ENCODE measurements around the gene TAS2R39.
"Not testable (repeated sequence)": the region's sequence is repeated elsewhere in the genome, so short reads cannot be mapped to it uniquely, and the experiment has no call there.

The TAS2R39 gene

DNA sequence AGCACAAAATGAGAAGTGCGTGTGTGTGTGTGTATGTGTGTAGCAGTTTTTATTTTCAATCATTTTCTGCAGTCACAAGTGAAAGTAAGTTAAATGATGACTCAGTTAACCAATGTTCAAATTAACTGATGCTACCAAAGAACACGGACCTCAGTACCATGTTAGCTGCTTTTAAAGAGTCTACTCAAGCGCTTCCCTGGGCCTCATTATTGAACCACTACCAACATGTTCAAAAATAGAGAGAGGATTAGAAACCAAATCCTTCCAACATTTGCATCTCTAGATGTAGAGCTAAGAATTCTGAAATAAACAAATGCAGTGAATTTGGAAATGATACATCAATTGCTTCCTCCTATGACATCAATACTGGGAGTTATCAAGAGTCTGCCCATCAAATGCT lies at the start of gene TAS2R39:
TSS of gene TAS2R39 (plus strand) at position 396 of the 400 bp plus-strand sequence. CDS start at position 396, 0 bp downstream.
- no peak for DNase-seq

DNA sequence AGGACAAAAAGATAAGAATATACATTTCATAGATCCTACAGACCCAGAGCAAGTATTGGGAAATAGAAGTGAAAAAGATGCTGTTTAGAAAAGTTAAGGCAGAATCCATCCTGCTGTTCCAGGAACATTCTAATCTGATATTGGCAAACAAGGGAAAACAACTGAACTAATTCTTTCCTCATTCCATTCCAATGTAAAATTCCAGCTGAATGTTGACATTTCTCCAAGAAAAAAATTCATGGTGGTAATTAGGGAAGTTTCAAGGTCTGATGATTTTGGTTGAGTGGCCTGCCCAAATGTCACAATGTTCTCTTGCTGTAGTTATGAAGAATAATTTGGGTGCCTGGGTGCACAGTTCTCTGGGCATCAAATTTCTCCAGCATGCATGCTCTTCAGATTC lies 36.1 kb upstream of the TAS2R39 start:
- DNase-seq, result no peak

DNA sequence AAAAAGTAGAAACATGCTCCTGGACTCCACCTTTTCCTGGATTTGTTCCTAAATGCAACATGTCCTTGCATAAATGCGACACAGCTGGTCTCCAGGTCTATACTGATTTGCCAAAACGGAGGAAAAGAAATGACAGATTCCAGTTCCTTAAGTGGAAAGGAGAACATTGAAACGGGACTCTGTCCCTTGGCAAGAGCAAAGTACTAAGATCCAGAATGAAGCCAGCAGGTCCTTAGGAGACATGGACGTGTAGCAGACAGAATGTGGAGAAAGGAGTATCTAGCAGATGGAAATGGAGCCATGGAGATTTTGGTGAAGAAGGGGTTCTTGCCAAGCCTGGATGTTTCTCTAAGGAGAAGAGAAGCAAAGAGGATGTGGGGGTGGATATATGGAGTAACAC lies 35.2 kb upstream of the TAS2R39 start:
- DNase-seq, result no peak

DNA sequence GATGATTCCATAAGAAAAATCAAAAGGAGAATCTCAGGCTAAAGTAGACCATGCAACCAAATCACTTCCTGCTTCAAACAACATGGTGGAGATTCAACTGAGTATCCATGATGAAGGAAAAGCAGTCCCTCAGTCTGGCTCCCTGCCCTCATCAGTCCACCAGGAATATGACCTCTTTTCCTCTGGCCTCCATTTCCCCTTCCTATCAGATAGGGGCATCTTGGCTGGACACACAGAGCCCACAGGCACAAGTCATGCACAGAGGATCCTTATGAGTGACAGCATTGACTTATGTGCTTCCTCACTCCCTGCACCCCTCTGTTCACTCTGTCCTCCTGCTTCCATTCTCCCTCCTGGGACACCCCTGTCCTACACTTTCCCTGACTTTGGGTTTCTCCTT lies 34.6 kb upstream of the TAS2R39 start:
- DNase-seq, result no peak

DNA sequence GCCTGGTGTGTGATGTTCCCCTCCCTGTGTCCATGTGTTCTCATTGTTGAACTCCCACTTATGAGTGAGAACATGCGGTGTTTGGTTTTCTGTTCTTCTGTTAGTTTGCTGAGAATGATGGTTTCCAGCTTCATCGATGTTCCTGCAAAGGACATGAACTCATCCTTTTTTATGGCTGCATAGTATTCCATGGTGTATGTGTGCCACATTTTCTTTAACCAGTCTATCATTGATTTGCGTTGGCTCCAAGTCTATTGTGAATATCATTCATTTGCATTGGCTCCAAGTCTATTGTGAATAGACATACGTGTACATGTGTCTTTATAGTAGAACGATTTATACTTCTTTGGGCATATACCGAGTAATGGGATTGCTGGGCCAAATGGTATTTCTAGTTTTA lies 32.5 kb upstream of the TAS2R39 start:
- not testable (repeated sequence) for DNase-seq

DNA sequence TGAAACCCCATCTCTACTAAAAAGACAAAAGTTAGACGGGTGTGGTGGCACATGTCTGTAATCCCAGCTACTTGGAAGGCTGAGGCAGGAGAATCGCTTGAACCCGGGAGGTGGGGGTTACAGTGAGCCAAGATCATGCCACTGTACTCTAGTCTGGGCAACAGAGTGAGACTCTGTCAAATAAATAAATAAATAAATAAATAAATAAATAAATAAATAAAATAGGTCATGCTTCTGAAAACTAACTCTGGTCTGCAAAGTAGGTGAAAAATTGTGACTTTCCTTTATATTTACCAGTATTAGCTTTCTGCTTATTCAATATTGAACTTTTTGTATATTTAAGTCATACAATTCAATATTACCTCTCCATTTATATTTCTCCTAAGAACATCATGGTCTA lies 24.6 kb upstream of the TAS2R39 start:
- not testable (repeated sequence) for DNase-seq

DNA sequence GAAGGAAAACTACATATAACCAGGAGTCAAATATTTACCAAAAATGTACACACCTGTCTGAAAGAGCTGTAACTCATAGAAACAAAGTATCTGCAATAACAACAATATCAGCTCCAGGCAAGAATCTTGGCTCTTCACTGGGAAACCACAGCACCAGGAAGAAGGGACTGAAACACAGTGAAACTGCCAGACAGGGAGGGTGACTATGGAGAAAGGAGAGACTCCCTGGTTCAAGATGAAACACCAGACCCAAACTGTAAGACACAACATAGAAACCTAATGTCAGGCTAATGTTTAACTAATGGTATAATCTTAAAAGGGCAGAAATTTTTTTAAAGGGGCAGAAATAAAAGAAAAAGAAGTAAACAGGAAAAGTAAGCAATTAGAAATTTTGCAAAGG lies 11.5 kb upstream of the TAS2R39 start:
- no peak for DNase-seq

DNA sequence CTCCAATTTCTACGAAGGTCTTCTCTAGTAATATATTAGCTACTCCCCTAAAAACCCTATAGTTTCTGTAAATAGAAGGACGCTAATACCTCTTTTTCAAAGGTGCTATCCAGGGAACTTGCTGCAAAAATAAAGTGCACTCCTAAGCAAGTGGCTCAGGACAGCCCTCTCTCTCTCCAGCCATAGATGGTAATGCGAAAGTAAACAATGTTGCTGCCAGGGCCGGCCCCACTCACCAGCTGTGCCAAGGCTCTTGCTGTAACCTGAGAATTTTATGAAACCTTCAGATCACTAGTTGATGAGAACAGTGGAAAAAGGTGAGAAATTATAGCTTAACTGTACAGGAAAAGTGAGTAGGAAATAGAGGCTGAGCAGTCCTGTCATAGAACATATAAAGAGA lies 10.9 kb upstream of the TAS2R39 start:
- no peak for DNase-seq

DNA sequence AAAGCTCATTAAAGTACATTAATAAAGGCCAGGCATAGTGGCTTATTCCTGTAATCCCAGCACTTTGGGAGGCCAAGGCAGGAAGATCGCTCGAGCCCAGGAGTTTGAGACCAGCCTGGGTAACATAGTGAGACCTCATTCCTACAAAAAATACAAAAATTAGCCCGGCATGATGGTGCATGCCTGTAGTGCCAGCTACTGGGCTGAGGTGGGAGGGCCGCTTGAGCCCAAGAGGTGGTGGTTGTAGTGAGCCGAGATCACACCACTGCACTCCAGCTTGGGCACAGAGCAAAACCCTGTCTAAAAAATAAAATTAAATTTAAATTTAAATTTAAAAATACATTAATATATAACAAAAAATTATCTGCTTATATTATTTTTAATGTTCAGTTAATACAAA lies 7.1 kb upstream of the TAS2R39 start:
- DNase-seq, result no peak

DNA sequence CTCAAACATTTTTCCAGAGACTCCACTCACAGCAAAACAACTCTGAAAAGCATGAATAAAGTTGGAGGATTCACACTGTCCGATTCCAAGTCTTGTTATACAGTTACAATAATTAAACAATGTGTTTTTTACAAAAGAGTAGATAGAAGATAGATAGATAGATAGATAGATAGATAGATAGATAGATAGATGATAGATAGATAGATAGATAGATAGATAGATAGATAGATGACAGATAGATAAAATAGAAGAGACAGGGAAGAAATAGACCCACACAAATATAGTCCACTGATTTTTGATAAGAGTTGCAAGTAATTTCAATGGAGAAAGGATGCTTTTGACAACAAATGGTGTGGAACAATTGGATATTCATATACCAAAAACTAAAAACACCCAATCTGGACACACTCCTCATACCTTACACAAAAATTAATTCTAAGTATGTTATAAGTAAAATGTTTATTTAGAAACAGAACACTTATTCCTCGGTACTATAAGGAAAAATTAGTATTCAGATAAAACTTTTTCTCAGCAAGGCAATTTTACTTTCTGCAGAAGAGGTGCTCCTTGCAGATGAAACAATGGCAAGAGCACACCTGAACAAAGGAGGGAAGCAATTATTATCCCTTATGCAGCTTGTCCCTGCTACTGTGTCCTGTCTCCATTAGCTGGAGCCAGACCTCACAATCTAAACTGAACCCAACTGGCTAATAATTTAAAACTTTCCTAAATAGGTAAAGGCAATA lies 5.7 kb upstream of the TAS2R39 start:
- no peak for DNase-seq

DNA sequence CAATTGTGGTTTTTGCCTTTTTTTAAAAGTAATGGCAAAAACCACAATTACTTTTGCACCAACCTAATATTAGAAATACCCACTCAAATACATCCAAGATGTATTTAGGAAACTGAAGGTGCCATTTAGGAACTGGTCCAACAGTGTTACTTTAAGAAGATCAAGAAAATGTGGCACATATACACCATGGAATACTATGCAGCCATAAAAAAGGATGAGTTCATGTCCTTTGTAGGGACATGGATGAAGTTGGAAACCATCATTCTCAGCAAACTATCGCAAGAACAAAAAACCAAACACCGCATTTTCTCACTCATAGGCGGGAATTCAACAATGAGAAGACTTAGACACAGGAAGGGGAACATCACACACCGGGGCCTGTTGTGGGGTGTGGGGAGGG lies 2.4 kb upstream of the TAS2R39 start:
- not testable (repeated sequence) for DNase-seq

DNA sequence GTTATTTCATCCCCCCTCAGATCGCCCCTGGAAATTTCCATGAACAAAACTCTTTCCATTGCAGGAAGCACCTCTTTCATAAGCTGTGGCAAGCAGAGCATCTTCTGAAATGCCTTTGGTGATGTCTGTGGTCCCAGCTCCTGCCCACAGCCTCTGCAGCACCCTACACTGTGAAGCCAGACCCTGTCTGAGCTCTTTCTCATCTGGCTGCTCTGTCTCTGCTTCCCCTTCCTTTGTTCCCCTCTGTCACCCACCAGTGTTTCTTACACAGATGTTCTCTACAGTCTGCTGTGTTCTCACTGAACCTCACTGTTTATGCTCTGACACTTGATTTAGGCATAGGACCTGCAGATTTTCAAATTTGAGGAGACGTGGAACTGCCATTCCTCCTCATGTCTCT lies 1.9 kb upstream of the TAS2R39 start:
- DNase-seq, result no peak

DNA sequence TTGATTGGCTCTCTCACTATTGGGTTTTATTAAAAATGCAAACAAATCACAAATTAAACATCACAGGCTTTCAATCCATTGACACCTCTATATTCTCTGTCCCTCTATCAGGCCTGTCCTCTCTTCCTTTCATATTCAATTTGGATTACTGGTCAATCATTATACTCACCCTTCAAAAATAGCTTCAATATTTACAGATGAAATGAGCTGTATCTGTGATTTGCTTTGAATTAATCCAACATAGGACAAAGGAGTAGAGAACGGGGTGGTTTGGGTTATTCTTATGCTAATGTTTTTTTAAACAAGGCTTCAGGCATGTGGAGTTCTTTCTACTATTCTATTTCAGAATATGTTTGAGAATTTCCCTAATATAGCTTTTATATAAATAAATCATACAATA lies 2.3 kb downstream of the TAS2R39 start:
- no peak for DNase-seq

DNA sequence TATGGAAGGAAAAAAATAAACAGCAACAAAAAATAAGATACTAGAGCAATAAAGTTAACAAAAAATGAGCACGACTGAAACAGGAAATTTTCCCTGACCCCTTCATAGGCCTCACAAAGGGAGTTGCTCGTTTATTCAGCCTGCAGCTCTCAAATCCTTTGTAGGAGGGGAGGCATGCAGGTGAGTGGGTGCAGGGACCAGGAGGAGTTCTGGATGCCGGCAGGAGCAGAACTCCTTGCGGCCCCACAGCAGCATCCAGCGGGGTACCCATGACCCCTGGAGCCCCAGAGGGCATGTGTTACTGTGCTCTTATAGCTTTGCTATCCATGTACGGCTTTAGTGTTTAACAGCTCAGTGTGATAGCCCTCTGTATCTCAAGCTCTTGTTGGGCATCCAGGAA lies 5.8 kb downstream of the TAS2R39 start:
- no peak for DNase-seq

DNA sequence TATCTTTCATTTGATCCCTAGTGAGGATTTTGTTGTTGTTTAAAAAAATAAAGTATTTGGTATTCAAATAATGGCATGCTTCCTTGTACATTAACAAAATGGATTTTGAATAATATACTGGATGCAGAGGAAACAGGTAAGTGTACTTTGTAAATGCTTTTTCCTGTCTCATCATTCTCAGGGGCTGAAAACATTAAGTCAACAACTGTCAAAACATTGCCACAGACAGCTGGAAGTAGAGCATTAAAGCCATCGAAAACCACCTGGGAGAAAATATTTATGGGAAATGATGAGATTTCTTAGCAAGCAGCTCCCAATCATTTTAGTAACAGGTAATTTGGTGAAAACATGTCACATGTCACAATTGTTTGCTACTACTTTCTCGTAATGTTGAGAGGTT lies 10.7 kb downstream of the TAS2R39 start:
- no peak for DNase-seq

DNA sequence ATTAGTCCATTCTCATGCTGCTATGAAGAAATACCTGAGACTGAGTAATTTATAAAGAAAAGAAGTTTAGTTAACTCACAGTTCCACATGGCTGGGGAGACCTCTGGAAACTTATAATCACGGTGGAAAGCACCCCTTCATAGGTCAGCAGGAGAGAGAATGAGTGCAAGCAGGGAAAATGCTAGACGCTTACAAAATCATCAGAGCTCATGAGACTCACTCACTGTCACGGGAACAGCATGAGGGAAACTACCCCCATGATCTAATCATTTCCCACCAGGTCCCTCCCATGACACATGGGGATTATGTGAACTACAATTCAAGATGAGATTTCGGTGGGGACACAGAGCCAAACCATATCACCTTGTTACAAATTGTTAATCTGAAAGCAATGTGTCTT lies 15.8 kb downstream of the TAS2R39 start:
- DNase-seq, result peak; percentile 77

DNA sequence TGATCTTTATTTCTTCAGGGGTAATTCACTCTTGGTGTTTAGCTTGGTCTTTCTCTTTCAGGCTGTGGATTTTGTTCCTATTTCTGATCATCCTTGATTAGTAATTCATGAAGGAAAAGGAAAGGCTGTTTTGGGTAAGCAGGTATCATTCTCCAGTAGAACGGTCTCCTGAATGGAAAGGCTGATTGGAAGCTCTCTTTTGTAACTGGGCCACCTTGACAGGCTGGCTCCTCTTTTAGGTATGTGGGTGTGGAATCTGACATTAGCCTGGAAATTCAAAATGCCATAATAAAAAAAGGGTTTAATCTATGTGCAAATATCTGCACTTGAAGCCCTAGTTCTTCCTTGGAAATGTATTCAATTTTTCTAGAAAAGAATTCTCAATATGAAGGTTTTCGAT lies 18.9 kb downstream of the TAS2R39 start:
- no peak for DNase-seq

DNA sequence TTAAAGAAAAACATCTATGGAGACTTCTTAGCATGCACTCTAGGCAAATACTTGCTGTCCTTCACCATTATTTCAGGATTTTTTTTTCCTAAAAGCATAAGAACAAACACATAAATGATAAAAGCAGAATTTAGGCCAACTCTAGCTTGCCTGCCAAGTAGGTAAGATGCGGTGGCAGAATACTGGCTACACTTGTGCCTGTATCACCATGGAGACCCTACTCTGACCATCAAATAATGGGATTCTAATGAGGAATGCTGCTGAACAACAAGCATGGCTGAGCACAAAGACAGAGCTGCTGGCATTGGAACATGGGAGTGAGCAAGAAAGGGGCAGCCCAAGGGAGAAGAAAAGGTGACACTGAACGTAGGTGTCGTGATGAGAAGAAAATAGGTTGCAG lies 20.2 kb downstream of the TAS2R39 start:
- DNase-seq, result no peak

DNA sequence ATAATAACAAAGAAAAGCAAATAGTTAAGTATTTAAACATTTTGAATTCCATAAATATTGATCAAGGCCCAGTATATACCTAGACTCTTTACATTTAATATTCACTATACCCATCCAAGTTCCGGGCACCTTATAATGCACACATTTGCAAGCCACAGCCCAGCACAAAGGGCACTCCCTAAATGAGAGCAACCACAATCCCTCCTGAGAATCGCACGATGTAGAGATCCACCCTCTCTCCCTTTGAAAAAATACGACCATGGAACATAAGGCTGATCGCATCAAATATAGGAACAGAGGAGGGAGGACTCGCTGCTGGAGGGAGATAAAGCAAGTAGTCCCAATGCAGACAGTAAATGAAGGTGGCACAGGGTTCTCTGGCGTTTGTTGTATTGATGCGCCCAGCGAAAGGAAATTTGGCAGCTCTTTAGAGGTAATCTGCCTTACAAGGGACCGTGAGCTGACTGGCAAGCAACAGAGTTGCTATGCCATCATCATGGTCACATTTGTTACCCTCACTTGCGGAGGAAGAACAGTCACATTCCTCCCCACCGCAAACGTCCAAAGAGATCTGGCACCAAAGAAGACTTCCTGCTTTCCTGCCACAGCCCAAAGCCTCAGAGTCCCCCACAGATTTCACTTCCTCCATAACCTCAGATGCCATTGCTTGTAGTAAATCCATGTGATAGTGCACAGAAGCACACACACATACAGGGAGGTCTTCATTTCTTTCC lies 22.5 kb downstream of the TAS2R39 start:
- peak; percentile 94 for DNase-seq

DNA sequence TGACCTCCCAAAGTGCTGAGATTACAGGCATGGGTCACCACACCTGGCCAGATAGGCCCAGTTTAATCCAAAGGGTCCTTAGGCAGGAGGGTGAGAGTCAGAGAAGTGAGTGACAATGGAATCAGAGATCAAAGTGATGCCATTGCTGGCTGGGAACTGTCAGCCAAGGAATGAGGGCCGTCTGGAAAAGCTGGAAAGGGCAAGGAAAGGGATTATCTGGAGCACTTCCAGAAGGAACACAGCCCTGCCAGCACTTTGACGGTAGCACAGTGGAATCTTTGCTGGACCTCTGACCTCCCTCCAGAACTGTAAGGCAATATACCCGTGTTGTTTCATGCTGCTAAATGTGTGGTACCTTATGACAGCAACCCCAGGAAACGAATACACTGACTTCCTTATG lies 27.3 kb downstream of the TAS2R39 start:
- DNase-seq, result no peak

DNA sequence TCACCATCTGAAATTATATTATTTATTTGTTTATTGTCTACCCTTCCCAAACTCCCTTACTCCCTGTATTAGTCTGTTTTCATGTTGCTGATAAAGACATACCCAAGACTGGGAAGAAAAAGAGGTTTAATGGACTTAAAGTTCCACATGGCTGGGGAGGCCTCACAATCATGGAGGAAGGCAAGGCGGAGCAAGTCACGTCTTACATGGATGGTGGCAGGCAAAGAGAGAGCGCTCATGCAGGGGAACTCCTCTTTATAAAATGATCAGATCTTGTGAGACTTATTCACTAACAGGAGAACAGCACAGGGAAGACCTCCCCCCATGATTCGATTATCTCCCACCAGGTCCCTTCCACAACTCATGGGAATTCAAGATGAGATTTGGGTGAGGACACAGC lies 30.3 kb downstream of the TAS2R39 start:
- not testable (repeated sequence) for DNase-seq

DNA sequence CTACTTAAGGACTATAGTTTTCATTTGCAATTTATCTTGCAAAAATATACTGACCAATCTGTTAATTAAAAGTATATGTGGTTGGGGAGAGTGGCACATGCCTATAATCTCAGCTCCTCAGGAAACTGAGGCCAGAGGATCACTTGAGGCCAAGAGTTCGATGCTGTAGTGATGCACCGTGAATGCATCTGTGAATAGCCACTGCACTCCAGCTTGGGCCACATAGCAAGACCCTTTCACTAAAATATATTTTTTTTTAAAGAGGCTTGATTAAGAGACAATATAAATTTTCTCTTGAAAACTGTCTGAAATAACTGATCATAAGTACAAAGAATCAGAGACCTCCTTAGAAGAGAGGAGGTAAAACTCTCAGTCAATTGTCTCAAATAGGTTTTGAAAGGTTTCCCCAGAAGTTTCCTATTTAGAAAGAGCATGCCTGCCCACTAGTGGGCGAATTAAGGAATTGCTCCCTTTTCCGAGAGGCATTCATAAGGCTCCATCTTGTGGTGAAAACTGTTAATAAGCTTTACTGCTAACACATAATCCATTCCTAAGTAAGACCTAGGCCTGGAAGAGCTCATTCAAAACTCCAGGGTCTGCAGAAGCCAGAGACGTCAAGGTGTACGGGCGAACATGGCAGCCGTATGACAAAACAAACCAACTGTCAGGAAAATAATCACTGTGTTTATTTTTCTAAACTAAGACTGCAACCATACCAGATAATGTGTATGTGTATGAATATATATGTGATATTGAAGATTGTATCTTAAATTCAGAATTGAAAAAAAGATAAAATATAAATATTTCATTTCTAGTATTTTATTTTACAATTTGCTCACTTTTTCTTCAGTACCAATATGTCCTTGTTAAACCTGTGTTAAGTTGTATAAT lies 31.8 kb downstream of the TAS2R39 start:
- peak; percentile 86 for DNase-seq

DNA sequence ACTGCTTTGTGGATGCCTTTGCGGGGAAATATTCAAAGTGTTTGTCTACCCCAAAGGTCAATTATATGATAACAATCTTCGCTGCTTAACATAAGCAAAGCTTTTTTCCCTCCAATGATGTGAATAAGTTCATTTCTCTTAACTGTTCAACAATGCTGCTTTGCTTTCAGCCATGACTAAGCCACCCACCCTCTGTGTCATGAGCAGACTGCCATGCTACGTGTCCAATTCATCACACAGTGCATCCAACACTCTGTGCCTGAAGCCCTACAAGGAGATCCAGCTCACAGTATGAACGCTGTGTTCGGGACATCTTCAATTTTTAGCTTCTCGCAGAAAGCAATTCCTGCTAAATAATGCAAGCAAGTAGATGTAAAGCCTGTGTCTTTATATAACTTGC lies 32.9 kb downstream of the TAS2R39 start:
- peak; percentile 30 for DNase-seq

DNA sequence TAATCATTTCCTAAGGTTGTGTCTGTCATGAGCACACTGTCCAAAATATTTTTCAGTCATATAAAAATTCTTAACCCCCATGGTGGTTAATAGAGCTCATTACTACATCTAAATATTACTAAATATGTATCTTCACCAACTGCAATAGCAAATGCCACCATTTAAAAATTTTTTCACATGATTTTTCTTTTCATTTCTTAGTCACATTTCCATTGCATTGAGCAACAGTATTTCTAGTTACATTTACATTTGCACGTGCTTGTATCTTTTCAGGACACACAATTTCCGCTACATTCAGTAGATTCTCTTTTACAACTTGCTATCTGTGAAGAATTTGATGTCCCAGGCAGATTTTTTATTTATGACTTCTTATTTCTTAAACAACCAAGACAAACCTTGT lies 33.5 kb downstream of the TAS2R39 start:
- peak; percentile 36 for DNase-seq
